HepG2 (cell line): ENCODE measurements around the gene RERE. TPM values are rescaled to one million over a fixed set of nuclear protein-coding genes. Genes with fewer than 3 reads are reported as not detected.

Experiments used
- ATAC-seq: fragments of 200-7000 bp; cut with Tn5 transposase; 3 replicates; pipeline ENCODE4 v1.9.1; 2020; ENCODE audit warnings: mild to moderate bottlenecking, moderate library complexity
- BruUV-seq: library from RNA; stranded (reverse); fragments of 400-500 nt; replicated peaks from 2 replicates; lab custom pipeline; 2021; lab: Mats Ljungman, UMichigan
- CTCF ChIA-PET: fragments of 300-600 bp; formaldehyde crosslinking; extraction: SDS; loops from one replicate; lab custom pipeline; 2021; ENCODE audit warnings: low total read pairs, inconsistent platforms, low intra/inter-chr PET ratio; lab: Yijun Ruan, JAX
- POLR2A ChIA-PET: fragments of 350-600 bp; sonication (Branson Sonifier 250); formaldehyde crosslinking; loops from one replicate; lab custom pipeline; 2020; ENCODE audit warnings: antibody characterized with exemption, inconsistent platforms; lab: Yijun Ruan, JAX
- DNase-seq: peaks from one replicate; pipeline ENCODE4 v3.0.0-alpha.2; 2015; ENCODE audit warnings: low spot score
- FAIRE-seq: peaks from 3 replicates; lab custom pipeline; 2011; peaks lifted over from hg19 to GRCh38; lab: Jason Lieb, UNC
- H2AFZ ChIP-seq: one replicate; pipeline ENCODE4 v1.6.1; 2011; ENCODE audit warnings: low read length, inconsistent platforms
- H3K27ac ChIP-seq: fragments of 300-600 bp; 3 replicates; pipeline ENCODE4 v1.8.0; 2011; ENCODE audit warnings: mixed run types, mild to moderate bottlenecking, mixed read lengths, low read length, inconsistent platforms; ENCODE audit not compliant: insufficient read depth; ENCODE audit errors: extremely low read length
- H3K27me3 ChIP-seq, 2 experiments: fragments of 200-600 bp in 1 of 2; 2 replicates in 1 of 2; 3 replicates in 1 of 2; pipeline versions ENCODE4 v1.6.0 to v1.8.0; 2011; ENCODE audit warnings: low read length in 2 of 2, mild to moderate bottlenecking in 2 of 2, moderate library complexity in 2 of 2, inconsistent platforms in 1 of 2; ENCODE audit not compliant: insufficient read depth in 2 of 2, control insufficient read depth in 1 of 2
- H3K36me3 ChIP-seq, 2 experiments: fragments of 200-600 bp in 1 of 2; replicated peaks in 1 of 2; 2 replicates in 1 of 2; 3 replicates in 1 of 2; pipeline versions ENCODE4 v1.5.1 to v1.8.0; 2011; ENCODE audit warnings: low read length in 2 of 2, inconsistent platforms in 1 of 2; ENCODE audit not compliant: insufficient read depth in 2 of 2, control insufficient read depth in 1 of 2
- H3K4me1 ChIP-seq: 2 replicates; pipeline ENCODE4 v1.5.1; 2012; ENCODE audit warnings: low read length, inconsistent platforms; ENCODE audit not compliant: insufficient read depth
- H3K4me2 ChIP-seq: 2 replicates; pipeline ENCODE4 v1.6.0; 2011; ENCODE audit warnings: low read depth, low read length, inconsistent platforms
- H3K4me3 ChIP-seq, 3 experiments: fragments of 200-600 bp in 1 of 3; sonication (generic), shearing (Covaris generic) in 1 of 3; replicated peaks in 1 of 3; 2 replicates each; pipeline ENCODE4 v1.5.1; 2011 to 2016; ENCODE audit warnings: low read length in 3 of 3, inconsistent platforms in 2 of 3, low read depth in 2 of 3, mild to moderate bottlenecking in 2 of 3, control low read depth in 1 of 3, mixed read lengths in 1 of 3; ENCODE audit not compliant: insufficient read depth in 1 of 3
- H3K79me2 ChIP-seq: one replicate; pipeline ENCODE4 v1.6.1; 2011; ENCODE audit warnings: low read length, inconsistent platforms; ENCODE audit not compliant: insufficient read depth
- H3K9ac ChIP-seq: 2 replicates; pipeline ENCODE4 v1.6.0; 2011; ENCODE audit warnings: mild to moderate bottlenecking, low read depth, low read length, inconsistent platforms; ENCODE audit not compliant: insufficient read depth
- H3K9me3 ChIP-seq: 2 replicates; pipeline ENCODE4 v1.5.1; 2012; ENCODE audit warnings: mild to moderate bottlenecking, low read length
- H4K20me1 ChIP-seq: 2 replicates; pipeline ENCODE4 v1.6.0; 2011; ENCODE audit warnings: inconsistent platforms, mild to moderate bottlenecking, low read length, moderate library complexity; ENCODE audit not compliant: insufficient read depth
- AGO2 ChIP-seq: fragments of 200-400 bp; formaldehyde crosslinking; optimal IDR thresholded peaks from 2 replicates; pipeline ENCODE3; 2017; ENCODE audit warnings: mild to moderate bottlenecking, low read depth, low read length, moderate library complexity
- CBFB ChIP-seq: sonication (generic); formaldehyde crosslinking; IDR thresholded peaks from 2 replicates; pipeline ENCODE4 v1.4.0; 2020; ENCODE audit warnings: missing genetic modification reagents
- EEA1 ChIP-seq: sonication (generic); formaldehyde crosslinking; IDR thresholded peaks from 2 replicates; pipeline ENCODE4 v1.5.1; 2020; ENCODE audit warnings: mild to moderate bottlenecking, missing genetic modification reagents, borderline replicate concordance
- ETV5 ChIP-seq: IDR thresholded peaks from 2 replicates; pipeline ENCODE4 v1.6.1; 2018; ENCODE audit warnings: missing biosample characterization, missing genetic modification reagents, inconsistent platforms, borderline replicate concordance
- FOSL2 ChIP-seq: sonication (generic); formaldehyde crosslinking; IDR thresholded peaks from 2 replicates; pipeline ENCODE4 v1.4.0; 2020; ENCODE audit warnings: missing genetic modification reagents
- FOXA3 ChIP-seq: IDR thresholded peaks from 2 replicates; pipeline ENCODE4 v1.6.1; 2016; ENCODE audit warnings: missing genetic modification reagents, missing compliant biosample characterization
- REPIN1 ChIP-seq: sonication (generic); formaldehyde crosslinking; IDR thresholded peaks from 2 replicates; pipeline ENCODE4 v1.8.0; 2022; ENCODE audit warnings: missing genetic modification reagents, low read depth, mild to moderate bottlenecking, borderline replicate concordance
- RFX3 ChIP-seq: IDR thresholded peaks from 2 replicates; pipeline ENCODE4 v1.6.1; 2016; ENCODE audit warnings: missing biosample characterization, missing genetic modification reagents
- SKI ChIP-seq: fragments of 450-650 bp; IDR thresholded peaks from one replicate; pipeline ENCODE4 v1.6.1; 2018; ENCODE audit warnings: mild to moderate bottlenecking; ENCODE audit not compliant: partially characterized antibody
- TBX2 ChIP-seq: sonication (generic); formaldehyde crosslinking; IDR thresholded peaks from 2 replicates; pipeline ENCODE4 v1.5.0; 2020; ENCODE audit warnings: missing genetic modification reagents, mild to moderate bottlenecking, borderline replicate concordance
- ZNF446 ChIP-seq: sonication (generic); formaldehyde crosslinking; IDR thresholded peaks from 2 replicates; pipeline ENCODE4 v1.5.0; 2020; ENCODE audit warnings: mild to moderate bottlenecking, missing genetic modification reagents
- ZNF7 ChIP-seq: IDR thresholded peaks from 2 replicates; pipeline ENCODE4 v1.6.1; 2016; ENCODE audit warnings: missing biosample characterization, missing genetic modification reagents
- ZNF792 ChIP-seq: IDR thresholded peaks from 2 replicates; pipeline ENCODE4 v1.6.1; 2016
- WGBS: methylation state at CpG from one replicate; pipeline ENCODE4 v1.1.6; 2017; ENCODE audit warnings: low lambda C conversion rate; 5-methylcytosine and 5-hydroxymethylcytosine counted together
- in situ Hi-C: cut with HindIII; loops from 2 replicates; pipeline ENCODE4 v1.10.0; 2017; ENCODE audit warnings: low pct_unique_long_range_greater_than_20kb; ENCODE audit not compliant: extremely low pct_ligation_motif_present
- intact Hi-C: fragments of 100-400 bp; cut with micrococcal nuclease; formaldehyde crosslinking; loops from one replicate; pipeline ENCODE4 v1.10.0; 2022; ENCODE audit not compliant: unreplicated experiment
- polyA plus RNA-seq, 8 experiments: library from polyadenylated mRNA; depleted of rRNA in 3 of 8; stranded (reverse) in 7 of 8; unstranded in 1 of 8; fragments of >200 nt; fragmentation: Illumina TruSeq in 4 of 8; extraction: Trizol in 4 of 8; gene quantifications; 2 replicates each; pipeline versions ENCODE4 v1.2.1 to v1.2.3, GENCODE V29; 2011 to 2016; ENCODE audit warnings: low read depth in 4 of 8, missing spikeins in 1 of 8, mixed read lengths in 1 of 8; ENCODE audit not compliant: insufficient read depth in 1 of 8
- total RNA-seq, 5 experiments: library from RNA; depleted of rRNA; stranded (reverse); fragments of >200 nt; fragmentation: Illumina TruSeq; extraction: Trizol; gene quantifications; 2 replicates each; pipeline ENCODE4 v1.2.3, GENCODE V29; 2016; ENCODE audit warnings: low read depth in 1 of 5
- TF ChIP-seq, protein P1 (sequence below): sonication (generic); formaldehyde crosslinking; IDR thresholded peaks from 2 replicates; pipeline ENCODE4 v1.4.0; 2020; ENCODE audit warnings: mild to moderate bottlenecking, missing genetic modification reagents
- TF ChIP-seq, protein P2 (sequence below): sonication (generic); formaldehyde crosslinking; IDR thresholded peaks from 2 replicates; pipeline ENCODE4 v1.5.1; 2020; ENCODE audit warnings: mild to moderate bottlenecking, moderate library complexity, missing genetic modification reagents
- TF ChIP-seq, protein P3 (sequence below): IDR thresholded peaks from 2 replicates; pipeline ENCODE4 v1.6.1; 2012; ENCODE audit warnings: low read depth, low read length, improper control_type of control experiment
- TF ChIP-seq, protein P4 (sequence below): sonication (generic); formaldehyde crosslinking; IDR thresholded peaks from 2 replicates; pipeline ENCODE4 v1.5.1; 2020; ENCODE audit warnings: mild to moderate bottlenecking, missing genetic modification reagents, moderate library complexity

Gene RERE
- total and polyA plus RNA-seq, 2 of the 13 experiments (the other 11 are each of a cell fraction or from before 2014, with no cell fraction given) = 18.3 to 21.9 TPM

DNA sequence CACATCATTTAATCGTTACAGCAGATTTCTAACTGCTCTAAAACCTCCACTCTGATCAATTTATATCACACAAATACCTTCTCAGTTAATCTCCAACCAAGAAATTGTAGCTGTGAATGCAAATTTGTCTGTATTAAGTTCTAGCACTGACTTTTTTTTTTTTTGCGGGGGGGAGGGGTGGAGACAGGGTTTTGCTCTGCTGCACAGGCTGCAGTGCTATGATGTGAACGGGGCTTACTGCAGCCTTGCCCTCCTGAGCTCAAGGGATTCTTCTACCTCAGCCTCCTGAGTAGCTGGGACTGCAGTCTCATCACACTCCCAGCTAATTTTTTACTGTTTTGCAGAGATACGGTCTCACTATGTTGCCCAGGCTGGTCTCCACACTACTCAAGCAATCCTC, 163.6 kb downstream of the RERE start:
- H4K20me1 ChIP-seq = peaks cover 50% of the 10 kb centered on the region
- in situ Hi-C loops = no loop called here
- DNase-seq = no peak
- no peaks in the 10 kb centered on the region for H3K27me3 ChIP-seq
- H3K9me3 ChIP-seq = no peaks in the 10 kb centered on the region
- POLR2A ChIA-PET = interaction anchor here (0.7 kb wide), 1 partner anchor 57 kb away, joined by 4 read pairs; no protein-coding TSS in a partner anchor
- 94% methylated on average over 4 of the region's 4 CpGs for WGBS
- H3K27ac ChIP-seq = no peak overlapping the region
- peaks cover 82% of the 10 kb centered on the region for H3K79me2 ChIP-seq
- no peak for ATAC-seq
- no TSS peak for BruUV-seq
- no peak overlapping the region for H3K9ac ChIP-seq
- no peak overlapping the region for H3K4me3 ChIP-seq
- H3K36me3 ChIP-seq = peaks cover 2 to 48% of the 10 kb centered on the region in 2 experiments
- intact Hi-C loops = no loop called here
- FAIRE-seq = no peak
- peaks cover 30% of the 10 kb centered on the region for H3K4me1 ChIP-seq
- CTCF ChIA-PET = no interaction called here
- TF ChIP-seq, protein P1, sequence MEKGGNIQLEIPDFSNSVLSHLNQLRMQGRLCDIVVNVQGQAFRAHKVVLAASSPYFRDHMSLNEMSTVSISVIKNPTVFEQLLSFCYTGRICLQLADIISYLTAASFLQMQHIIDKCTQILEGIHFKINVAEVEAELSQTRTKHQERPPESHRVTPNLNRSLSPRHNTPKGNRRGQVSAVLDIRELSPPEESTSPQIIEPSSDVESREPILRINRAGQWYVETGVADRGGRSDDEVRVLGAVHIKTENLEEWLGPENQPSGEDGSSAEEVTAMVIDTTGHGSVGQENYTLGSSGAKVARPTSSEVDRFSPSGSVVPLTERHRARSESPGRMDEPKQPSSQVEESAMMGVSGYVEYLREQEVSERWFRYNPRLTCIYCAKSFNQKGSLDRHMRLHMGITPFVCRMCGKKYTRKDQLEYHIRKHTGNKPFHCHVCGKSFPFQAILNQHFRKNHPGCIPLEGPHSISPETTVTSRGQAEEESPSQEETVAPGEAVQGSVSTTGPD (CRISPR knock-in tag) = no peak
- TF ChIP-seq REPIN1 = no peak
- TF ChIP-seq SKI = no peak
- TF ChIP-seq, protein P2, sequence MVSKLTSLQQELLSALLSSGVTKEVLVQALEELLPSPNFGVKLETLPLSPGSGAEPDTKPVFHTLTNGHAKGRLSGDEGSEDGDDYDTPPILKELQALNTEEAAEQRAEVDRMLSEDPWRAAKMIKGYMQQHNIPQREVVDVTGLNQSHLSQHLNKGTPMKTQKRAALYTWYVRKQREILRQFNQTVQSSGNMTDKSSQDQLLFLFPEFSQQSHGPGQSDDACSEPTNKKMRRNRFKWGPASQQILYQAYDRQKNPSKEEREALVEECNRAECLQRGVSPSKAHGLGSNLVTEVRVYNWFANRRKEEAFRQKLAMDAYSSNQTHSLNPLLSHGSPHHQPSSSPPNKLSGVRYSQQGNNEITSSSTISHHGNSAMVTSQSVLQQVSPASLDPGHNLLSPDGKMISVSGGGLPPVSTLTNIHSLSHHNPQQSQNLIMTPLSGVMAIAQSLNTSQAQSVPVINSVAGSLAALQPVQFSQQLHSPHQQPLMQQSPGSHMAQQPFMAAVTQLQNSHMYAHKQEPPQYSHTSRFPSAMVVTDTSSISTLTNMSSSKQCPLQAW (CRISPR knock-in tag) = no peak
- TF ChIP-seq ETV5 (CRISPR knock-in tag) = no peak
- no peak for TF ChIP-seq EEA1 (CRISPR knock-in tag)
- TF ChIP-seq RFX3 (CRISPR knock-in tag) = no peak
- no peak for TF ChIP-seq FOSL2 (CRISPR knock-in tag)
- TF ChIP-seq, protein P3, sequence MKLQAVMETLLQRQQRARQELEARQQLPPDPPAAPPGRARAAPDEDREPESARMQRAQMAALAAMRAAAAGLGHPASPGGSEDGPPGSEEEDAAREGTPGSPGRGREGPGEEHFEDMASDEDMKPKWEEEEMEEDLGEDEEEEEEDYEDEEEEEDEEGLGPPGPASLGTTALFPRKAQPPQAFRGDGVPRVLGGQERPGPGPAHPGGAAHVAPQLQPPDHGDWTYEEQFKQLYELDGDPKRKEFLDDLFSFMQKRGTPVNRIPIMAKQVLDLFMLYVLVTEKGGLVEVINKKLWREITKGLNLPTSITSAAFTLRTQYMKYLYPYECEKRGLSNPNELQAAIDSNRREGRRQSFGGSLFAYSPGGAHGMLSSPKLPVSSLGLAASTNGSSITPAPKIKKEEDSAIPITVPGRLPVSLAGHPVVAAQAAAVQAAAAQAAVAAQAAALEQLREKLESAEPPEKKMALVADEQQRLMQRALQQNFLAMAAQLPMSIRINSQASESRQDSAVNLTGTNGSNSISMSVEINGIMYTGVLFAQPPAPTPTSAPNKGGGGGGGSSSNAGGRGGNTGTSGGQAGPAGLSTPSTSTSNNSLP = no peak
- TF ChIP-seq TBX2 = no peak
- TF ChIP-seq, protein P4, sequence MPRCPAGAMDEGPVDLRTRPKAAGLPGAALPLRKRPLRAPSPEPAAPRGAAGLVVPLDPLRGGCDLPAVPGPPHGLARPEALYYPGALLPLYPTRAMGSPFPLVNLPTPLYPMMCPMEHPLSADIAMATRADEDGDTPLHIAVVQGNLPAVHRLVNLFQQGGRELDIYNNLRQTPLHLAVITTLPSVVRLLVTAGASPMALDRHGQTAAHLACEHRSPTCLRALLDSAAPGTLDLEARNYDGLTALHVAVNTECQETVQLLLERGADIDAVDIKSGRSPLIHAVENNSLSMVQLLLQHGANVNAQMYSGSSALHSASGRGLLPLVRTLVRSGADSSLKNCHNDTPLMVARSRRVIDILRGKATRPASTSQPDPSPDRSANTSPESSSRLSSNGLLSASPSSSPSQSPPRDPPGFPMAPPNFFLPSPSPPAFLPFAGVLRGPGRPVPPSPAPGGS = no peak
- no peak for TF ChIP-seq ZNF7 (CRISPR knock-in tag)
- TF ChIP-seq CBFB (CRISPR knock-in tag) = no peak
- no peak for TF ChIP-seq FOXA3 (CRISPR knock-in tag)
- no peak for TF ChIP-seq ZNF446 (CRISPR knock-in tag)
- TF ChIP-seq AGO2 = no peak
- TF ChIP-seq ZNF792 = no peak
- H3K4me2 ChIP-seq = no peak overlapping the region
- H2AFZ ChIP-seq = no peak overlapping the region
